ENCODE measurements around the gene ZNF436. TPM values are rescaled to one million over a fixed set of nuclear protein-coding genes. Genes with fewer than 3 reads are reported as not detected.

ZNF436 gene
- total RNA-seq, 1 experiment from 2014 or later: 0.52 TPM

DNA sequence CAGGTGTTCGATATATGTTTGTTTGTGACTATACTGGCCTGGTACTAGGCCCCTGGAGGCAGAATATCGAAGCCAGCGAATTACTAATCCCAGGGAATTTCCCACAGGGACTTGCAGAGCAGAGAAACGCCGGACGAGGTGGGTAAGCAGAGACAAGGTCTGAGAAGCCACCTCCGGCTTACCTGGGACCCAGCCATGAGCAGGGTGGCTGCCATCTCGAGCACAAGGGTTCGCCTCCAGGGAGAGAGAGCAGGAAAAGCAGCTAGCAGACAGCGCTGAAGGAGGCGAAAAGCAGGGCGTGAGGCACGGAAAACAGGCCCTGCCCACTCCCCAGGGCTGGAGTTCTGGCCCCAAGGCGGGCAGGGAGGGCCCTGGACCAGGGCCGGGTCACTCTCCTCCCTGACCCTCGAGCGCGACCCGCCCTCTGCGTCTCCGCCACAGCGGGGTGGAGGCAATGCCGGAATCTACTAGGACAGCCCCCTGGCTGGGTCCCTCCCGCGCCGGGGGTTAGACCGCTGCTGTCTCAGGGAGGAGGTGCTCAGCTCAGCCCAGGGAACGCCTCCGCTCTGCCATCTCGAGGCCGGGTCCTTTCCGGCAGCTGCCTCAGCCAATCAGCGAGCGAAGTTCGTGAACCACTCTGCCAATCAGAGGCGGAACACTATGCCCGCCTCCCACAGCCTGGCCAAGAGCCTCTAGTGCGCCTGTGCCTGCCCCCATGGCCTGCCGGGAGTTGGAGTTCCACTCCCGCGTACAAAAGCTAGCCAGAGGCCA lies 1.7 kb downstream of the ZNF436 start:
- Histone ChIP-seq H2BK120ac (ENCODE audit: low read depth, low read length, poor library complexity, severe bottlenecking) (no peak overlapping the region), H4K5ac (ENCODE audit: insufficient read length, low read depth, low read length) (no peak overlapping the region), H3K4ac (ENCODE audit: low read depth, low read length) (no peak overlapping the region), H4K8ac (replicated peaks; ENCODE audit: insufficient read length, low read depth, low read length) (no peak overlapping the region), H3K56ac (ENCODE audit: insufficient read length, low read depth, low read length) (no peak overlapping the region), H4K20me1 (ENCODE audit: control insufficient read depth, insufficient read depth, insufficient read length) (peaks cover 3% of the 10 kb centered on the region), H3K9me3 (ENCODE audit: control insufficient read depth, low read depth, low read length) (peaks cover 7% of the 10 kb centered on the region), H3K4me1 (ENCODE audit: insufficient read depth, low read length) (no peaks in the 10 kb centered on the region; the same call in 1 of the 2 replicates), H3K79me2 (ENCODE audit: insufficient read depth, low read length) (no peaks in the 10 kb centered on the region), H2AFZ (ENCODE audit: low read length) (peak overlapping the region; percentile 17), H3K18ac (ENCODE audit: insufficient read length, low read depth, low read length) (no peak overlapping the region), H3K4me2 (ENCODE audit: insufficient read depth, insufficient read length, low read length) (peak overlapping the region; percentile 81), H3K14ac (ENCODE audit: insufficient read depth, low read length) (no peak overlapping the region), H2BK5ac (ENCODE audit: insufficient read length, low read length) (no peak overlapping the region), H3K79me1 (ENCODE audit: insufficient read depth, low read depth, low read length, poor library complexity, severe bottlenecking) (no peaks in the 10 kb centered on the region), H3K27ac (ENCODE audit: insufficient read length, low read depth, low read length) (no peak overlapping the region), H3K23me2 (ENCODE audit: insufficient read length, low read depth, low read length, poor library complexity, severe bottlenecking) (peaks cover 5% of the 10 kb centered on the region), H2BK15ac (ENCODE audit: low read depth, low read length) (no peak overlapping the region), H3K23ac (ENCODE audit: insufficient read length, low read depth, low read length) (no peak overlapping the region), H2AK5ac (ENCODE audit: insufficient read length, low read length) (no peak overlapping the region), H2BK20ac (ENCODE audit: low read depth, low read length, poor library complexity, severe bottlenecking) (no peak overlapping the region), H3K9ac (ENCODE audit: extremely low read depth, insufficient read length, low read length) (no peak overlapping the region), H4K91ac (ENCODE audit: insufficient read length, low read depth, low read length) (no peak overlapping the region), H3K27me3 (ENCODE audit: insufficient read depth, low read length) (peaks cover 52% of the 10 kb centered on the region), H3T11ph (ENCODE audit: low read length) (no peak overlapping the region), H2BK12ac (ENCODE audit: insufficient read length, low read depth, low read length) (no peak overlapping the region)
- peak overlapping the region; percentile 59 to 96 (median 93); a peak in 4 of 7 replicates for H3K27ac Mint-ChIP-seq
- H3K36me3 Mint-ChIP-seq (ENCODE audit: insufficient read depth in 1 of 3, low read depth in 3 of 3): peaks cover 2 to 6% (median 6%) of the 10 kb centered on the region in 3 experiments
- peak overlapping the region; percentile 84 to 94 for H3K4me3 Mint-ChIP-seq
- WGBS (ENCODE audit: extremely low coverage, insufficient read length, low lambda C conversion rate): no CpG with 5 or more reads among the region's 41 CpGs
- peak; percentile 99 for DNase-seq
- H3K9me3 Mint-ChIP-seq: peaks cover 25 to 37% of the 10 kb centered on the region in 2 experiments
- peaks cover 27 to 36% of the 10 kb centered on the region in 2 experiments for H3K4me1 Mint-ChIP-seq
- H3K27me3 Mint-ChIP-seq (ENCODE audit: low read depth): peaks cover 53% of the 10 kb centered on the region
- TF ChIP-seq, protein P1, sequence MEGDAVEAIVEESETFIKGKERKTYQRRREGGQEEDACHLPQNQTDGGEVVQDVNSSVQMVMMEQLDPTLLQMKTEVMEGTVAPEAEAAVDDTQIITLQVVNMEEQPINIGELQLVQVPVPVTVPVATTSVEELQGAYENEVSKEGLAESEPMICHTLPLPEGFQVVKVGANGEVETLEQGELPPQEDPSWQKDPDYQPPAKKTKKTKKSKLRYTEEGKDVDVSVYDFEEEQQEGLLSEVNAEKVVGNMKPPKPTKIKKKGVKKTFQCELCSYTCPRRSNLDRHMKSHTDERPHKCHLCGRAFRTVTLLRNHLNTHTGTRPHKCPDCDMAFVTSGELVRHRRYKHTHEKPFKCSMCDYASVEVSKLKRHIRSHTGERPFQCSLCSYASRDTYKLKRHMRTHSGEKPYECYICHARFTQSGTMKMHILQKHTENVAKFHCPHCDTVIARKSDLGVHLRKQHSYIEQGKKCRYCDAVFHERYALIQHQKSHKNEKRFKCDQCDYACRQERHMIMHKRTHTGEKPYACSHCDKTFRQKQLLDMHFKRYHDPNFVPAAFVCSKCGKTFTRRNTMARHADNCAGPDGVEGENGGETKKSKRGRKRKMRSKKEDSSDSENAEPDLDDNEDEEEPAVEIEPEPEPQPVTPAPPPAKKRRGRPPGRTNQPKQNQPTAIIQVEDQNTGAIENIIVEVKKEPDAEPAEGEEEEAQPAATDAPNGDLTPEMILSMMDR (conservative IDR thresholded peaks at IDR 0.05): no peak

All from H9 (cell line).